ENCODE measurements around the gene PHF11. TPM values are rescaled to one million over a fixed set of nuclear protein-coding genes. Genes with fewer than 3 reads are reported as not detected.

Gene PHF11
- total RNA-seq, 1 donor from 2014 or later, result 14.5 TPM

DNA sequence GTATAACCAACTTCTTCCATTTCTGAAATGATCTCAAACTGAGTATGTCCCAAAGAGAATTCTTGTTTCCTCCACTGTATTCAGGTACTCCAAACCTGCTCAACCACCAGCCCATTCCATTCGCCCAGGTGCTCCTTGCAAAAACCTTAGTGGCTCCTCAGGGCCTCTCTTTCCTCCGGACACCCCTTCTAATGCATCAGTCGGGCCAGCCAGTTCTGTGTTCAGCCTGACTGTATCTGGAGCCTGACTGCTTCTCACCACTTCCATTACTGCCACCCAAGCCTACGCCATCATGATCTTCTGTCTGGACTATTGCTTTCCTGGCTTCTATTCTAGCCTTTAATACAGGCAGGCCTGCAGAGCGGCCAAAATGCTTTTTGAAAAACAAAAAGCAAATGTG lies 1.5 kb downstream of the PHF11 start:
- no peak for DNase-seq (ENCODE audit: low read depth)

DNA sequence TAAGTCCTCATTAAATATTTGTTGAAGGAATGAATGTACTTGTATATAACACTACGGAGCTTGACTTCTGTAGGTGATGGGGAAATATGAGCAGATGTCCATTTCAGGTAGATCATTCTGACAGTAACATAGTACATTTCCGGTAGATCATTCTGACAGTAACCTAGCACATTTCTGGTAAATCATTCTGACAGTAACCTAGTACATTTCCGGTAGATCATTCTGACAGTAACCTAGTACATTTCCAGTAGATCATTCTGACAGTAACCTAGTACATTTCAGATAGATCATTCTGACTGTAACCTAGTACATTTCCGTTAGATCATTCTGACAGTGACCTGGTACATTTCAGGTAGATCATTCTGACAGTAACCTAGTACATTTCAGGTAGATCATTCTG lies 2.5 kb downstream of the PHF11 start:
- DNase-seq (ENCODE audit: low read depth), result no peak

DNA sequence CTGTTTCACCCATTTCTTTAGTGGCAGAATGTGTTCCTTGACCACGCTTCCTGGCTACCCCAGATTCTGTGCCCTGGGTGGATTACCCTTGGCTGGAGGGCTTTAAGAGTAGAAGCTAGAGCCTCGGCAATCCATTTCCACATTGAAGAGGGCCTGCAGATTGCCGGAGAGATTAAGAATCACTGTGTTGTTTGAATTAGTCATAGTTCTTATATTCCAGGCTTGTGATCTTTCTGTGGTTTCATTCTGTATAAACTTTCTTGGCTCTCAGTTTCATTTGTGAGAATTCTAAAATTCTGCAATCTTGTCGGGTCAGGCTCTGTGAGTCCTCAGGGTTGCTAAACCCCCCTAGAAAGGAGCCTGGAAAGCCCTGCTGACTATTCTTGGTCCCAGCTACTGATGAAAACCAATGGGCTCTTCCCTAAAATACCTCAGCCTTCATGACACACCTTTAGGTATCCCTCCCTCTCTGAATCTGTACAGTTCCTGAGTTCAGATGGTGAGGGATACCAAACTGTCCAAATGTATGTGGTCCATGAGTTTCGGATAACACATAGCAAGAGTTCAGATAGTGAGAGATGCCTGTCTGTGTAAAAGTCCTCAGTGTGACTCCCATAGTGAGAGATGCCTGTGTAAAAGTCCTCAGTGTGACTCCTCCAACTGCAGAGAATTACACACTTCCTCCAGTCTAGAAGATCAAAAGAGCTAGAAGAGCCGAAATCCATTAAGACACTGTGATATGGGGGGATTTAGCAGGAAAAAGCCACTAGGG lies 4.3 kb downstream of the PHF11 start:
- DNase-seq (ENCODE audit: low read depth), result peak; percentile 47

DNA sequence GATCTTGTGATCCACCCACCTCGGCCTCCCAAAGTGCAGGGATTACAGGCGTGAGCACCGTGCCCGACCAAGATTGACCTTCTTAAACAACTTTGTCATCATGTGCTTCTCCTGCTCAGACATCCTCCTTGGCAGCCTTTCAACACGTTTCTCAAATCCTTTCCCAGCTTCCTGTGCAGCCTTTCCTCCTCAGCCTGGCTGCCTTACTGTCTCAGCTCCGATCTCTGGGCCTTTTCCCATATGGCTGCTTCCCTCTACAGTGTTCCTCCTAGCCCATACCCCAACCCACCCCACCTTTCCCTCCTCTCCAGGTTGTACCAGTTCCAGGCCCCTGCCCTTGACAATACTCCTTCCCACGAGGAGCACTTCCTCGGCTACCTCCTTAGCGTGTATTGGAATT lies 7.2 kb downstream of the PHF11 start:
- no peak for DNase-seq (ENCODE audit: low read depth)

DNA sequence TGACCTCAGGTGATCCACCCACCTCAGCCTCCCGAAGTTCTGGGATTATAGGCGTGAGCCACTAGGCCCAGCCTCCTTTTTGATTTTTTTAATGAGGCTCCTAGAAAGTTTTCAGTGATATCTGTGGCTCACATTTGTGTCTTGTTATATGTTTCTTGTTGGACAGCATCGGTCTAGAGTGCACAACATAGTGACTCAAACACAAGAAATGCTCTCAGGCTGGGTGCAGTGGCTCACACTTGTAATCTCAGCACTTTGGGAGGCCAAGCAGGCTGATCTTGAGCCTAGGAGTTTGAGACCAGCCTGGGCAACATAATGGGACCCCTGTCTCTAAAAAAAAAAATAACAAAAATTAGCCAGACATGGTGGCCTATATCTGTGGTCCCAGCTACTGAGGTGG lies 8.2 kb downstream of the PHF11 start:
- DNase-seq (ENCODE audit: low read depth), result no peak

DNA sequence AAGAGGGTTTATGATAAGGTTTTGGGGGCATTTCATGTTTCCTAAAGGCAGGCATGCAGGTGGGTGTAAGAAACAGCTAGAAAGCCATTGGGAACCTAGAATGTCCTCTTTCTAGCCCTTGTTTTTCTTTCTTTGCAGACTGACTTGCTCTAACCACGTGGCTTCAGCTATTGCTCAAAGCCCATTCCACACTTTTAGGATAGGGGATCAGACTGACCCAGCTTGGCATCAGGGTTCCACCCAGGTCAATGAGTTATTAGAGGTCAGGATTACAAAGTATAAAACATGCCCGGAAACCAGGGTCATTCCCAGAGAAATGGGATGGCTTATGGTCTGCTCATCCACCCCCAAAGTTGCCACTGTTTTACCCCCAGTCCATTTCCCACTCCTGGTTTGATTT lies 16.8 kb downstream of the PHF11 start:
- DNase-seq (ENCODE audit: low read depth), result no peak

DNA sequence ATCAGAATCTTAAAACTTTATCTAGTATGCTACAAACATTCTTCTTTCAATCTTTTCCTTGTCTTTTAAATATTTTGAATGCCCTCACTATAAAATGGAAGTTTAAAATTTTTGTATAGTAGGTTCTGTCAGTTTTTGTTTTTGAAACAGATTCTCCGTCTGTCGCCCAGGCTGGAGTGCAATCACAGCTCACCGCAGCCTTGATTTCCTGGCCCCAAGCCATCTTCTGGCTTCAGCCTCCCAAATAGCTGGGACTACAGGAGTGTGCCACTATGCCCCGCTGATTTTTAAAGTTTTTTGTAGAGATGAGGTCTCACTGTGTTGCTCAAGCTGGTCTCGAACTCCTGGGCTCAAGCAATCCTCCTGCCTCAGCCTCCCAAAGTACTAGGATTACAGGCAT lies 20.7 kb downstream of the PHF11 start:
- no peak for DNase-seq (ENCODE audit: low read depth)

DNA sequence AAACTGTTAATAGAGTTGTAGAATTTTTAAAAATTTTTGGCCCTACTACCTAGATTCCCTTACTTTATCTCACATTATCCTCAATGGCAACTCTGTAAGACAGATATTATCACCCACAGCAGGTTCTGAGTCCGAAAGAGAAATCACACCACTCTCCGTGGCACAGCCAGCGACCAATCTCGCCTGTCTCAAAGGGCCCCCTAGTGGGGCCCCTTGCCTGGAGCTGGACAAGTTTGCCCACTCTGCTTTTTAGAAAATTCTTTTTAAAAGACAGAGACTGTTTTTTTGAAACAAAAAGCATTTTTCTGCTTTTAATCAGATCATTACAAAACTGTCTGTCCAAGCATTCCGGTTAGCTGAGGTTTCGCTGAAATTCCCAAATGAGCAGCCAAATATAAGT lies 21.7 kb downstream of the PHF11 start:
- DNase-seq (ENCODE audit: low read depth), result no peak

DNA sequence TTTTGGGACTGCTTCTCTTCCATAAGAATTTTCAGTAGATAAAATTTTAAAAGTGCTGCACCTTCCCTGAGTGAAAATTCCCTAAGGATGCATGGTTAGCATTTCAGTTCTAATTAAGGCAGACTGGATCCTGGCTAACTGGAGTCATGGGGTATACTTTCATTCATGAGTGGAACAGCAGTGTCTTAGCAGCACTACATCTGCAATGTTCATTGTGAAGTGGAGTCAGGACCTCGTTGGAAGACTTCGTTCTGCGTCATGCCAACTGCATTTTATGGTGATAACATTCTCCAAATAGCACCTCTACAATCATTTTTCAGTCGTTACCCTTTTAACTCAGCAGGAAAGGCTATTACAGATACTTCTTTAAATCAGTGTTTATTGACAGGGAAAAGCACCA lies 25.5 kb downstream of the PHF11 start:
- no peak for DNase-seq (ENCODE audit: low read depth)

DNA sequence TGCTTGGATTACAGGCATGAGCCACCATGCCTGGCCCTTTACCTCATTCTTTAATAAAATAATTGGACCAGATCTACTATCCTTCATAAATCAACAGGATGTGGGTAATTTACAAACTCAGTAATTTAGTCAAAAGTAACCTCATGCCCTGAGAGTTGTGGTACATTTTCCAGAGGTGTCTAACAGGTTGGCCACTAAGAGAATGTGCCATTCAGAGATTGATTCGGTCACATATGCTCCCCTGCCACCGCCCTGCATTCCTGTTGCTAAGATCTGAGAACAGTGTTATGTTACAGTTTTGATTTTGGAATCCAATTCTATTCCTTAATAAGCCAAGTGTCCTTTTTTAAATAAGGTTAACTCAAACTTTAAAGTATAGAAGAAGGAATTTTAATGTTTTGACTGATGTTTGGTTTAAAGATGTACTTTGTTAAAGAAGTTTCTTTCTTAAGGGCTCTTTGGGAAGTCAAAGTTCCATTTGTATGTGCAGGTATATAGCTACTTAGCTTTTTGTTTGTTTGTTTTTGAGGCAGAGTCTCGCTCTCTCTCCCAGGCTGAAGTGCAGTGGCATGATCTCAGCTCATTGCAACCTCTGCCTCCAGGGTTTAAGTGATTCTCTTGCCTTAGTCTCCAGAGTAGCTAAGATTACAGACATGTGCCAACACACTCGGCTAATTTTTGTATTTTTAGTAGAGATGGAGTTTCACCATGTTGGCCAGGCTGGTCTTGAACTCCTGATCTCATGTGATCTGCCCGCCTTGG lies 29.2 kb downstream of the PHF11 start:
- DNase-seq (ENCODE audit: low read depth), result peak; percentile 24

DNA sequence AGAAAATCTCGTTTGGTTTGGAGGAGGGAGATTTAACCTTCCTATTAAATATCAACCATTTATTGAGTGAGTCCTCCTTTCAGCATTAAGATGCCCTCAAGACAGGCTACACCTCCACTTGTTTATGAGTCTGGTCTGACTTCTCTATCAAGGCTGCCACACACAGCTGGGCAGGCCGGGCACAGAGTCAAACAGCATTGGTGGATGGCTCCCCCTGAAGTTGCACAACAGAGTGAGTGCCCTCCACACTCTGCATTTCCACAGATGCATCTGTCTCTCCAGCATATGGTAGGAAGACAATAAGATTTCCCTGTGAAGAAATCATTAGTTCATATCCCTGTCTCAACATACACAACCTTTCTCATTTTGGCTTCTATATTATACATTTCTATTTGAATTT lies 31.4 kb downstream of the PHF11 start:
- DNase-seq (ENCODE audit: low read depth), result peak; percentile 13

DNA sequence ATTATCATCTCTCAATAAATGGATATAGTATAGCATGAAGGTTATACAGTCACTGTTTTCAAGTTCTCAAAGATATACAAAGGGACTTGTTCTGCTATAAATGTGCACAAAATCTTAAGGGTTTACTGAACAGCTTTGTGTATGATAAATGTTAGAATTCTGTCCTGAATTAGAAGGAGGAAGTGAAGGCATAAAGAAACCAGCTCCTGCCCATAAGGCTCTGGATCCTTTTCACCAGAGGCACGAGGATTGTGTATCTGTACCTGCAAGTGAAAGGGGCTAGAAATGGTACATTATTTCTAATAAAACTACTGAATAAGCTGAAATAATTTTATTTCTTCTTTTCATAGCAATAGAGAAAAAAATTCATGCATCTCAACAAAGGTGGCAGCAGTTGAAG lies 32.4 kb downstream of the PHF11 start:
- DNase-seq (ENCODE audit: low read depth), result no peak

DNA sequence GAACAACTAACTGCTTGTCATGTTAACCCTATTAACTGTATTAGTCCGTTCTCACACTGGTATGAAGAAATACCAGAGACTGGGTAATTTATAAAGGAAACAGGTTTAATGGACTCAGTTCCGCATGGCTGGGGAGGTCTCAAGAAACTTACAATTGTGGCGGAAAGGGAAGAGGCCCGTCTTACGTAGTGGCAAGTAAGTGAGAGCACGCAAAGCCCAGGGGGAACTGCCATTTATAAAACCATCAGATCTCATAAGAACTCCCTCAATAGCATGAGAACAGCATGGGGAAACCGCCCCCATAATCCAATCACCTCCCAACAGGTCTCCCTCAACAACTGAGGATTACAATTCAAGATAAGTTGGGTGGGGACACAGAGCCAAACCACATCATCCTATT lies 34.7 kb downstream of the PHF11 start:
- DNase-seq (ENCODE audit: low read depth), result no peak

DNA sequence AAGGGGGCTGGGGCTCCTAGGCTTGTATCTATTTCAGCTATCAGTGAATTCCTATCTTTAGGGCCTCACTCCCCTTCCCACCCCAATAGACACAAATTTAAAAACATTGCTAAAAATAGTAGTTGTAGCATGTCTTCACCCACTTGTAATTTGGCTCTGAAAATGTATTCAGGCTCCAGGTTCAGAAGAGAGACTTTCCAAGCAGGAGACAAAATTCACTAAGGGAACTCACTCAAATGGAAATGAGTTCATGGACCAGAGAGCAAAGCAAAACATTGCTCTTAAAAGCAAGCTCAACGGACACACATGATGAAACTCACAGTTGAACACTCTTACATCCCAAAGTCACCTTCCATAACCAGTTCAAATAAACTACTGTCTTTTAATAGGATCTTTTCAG lies 36.8 kb downstream of the PHF11 start:
- no peak for DNase-seq (ENCODE audit: low read depth)

DNA sequence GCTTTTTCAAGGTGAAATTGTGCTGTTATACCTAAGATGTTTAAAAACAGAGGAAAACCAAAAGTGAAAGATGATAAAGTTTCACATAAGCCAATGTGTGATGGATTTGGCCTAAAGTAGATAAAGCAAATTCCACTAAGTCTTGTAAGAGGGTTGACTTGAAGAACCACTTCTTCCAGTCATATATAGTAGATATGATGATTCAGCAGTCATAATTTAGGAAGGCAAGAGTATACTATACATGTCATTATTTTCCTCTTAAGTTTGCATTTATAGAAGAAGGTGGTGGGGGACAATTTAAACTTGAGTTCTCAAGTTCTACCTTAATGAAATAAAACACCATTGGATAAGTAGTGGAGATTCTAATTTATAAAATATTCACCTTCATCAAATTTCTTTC lies 37.3 kb downstream of the PHF11 start:
- DNase-seq (ENCODE audit: low read depth), result no peak

DNA sequence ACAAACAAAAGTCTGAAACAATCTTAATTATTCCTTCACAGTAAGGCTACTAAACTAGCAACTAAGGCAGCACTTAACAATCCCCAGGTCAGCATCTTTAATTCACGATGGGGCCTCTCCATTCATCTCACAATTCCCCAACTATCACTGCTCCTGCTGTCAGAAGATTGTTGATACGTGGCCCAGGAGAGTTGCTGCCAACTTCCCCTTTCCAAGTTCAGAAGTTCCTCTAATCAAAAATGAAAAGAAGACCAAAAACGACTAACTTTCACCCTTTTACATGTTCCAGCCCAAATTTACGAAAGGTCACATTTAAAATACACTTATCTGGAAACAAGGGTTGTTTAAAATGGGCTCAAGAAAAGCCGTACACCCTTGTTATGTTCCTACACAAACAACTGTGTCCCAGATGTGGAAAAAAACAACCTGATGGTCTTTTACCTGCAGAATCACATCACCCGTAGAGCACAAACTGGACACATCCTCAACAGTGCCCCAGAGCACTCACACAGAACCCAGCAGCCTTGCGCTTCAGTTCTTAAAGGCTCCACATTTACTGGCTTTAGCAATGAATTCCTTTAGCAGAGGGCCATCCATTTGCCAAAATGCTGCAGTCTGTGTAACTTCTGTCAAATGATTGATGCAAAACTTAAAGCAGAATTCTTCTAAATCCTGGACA lies 38.0 kb downstream of the PHF11 start:
- DNase-seq (ENCODE audit: low read depth), result no peak

DNA sequence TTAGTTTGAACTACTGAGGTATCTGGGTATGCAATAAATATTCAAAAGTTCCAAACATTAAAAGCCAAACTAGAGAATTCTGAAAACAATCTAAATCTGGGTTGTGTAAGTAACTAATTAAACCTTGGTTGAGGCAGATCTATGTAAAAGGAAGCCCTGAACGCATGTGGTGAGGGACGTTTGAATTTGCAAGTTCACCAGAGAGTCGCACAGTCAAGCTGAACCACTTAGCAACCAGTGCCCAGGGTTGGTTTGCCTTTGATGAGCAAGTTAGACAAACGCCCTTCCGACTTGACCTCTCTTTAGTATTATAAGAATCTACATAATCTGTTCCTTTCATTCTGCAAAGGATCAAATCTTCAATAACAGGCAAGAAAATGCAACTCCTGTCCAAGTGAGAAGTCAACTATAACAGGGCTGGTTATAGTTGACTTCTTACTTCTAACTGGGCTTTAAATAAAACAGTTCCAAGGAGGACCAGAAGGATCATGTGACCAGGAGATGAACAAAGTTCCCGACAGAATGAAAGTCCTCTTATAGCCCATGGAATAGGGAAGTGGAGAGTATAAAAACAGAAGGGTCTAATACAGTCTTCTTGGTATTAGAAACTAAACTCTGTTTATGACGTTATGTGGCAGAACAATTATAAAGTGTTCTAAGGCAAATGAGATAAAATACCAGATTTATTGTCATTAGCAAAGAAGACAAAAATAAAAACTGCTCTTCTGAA lies 40.6 kb downstream of the PHF11 start:
- DNase-seq (ENCODE audit: low read depth), result no peak

DNA sequence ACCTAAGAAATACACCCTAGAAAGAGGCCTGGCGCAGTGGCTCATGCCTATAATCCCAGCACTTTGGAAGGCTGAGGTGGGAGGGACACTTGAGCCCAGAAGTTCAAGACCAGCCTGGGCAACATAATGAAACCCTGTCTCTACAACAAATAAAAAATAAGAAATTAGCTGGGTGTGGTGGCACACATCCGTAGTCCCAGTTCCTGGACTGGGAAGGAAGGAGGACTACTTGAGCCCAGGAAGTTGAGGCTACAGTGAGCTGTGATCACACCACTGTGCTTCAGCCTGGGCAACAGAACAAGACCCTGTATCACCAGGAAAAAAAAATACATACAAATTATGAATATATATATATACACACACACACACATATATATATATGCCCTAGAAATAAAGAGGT lies 42.7 kb downstream of the PHF11 start:
- DNase-seq (ENCODE audit: low read depth), result no peak

DNA sequence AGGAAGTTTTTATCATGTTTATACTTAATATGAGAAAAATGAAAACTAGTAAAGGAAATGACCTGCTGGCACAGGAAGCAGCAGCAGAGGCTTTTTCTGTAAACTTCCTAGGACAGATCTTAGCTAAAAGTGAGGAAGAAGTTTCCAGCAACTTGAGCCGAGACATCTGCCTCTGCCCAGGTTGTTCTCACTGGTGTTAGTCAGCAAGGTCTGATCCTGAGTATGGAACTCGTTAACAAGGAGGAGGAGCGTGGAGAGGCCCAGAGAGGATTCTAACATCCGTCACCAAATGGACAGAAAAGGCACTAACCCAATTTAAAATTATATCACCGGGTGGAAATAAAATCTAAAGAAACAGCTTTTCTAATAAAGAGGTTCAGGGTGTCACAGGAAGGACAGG lies 43.6 kb downstream of the PHF11 start:
- no peak for DNase-seq (ENCODE audit: low read depth)

DNA sequence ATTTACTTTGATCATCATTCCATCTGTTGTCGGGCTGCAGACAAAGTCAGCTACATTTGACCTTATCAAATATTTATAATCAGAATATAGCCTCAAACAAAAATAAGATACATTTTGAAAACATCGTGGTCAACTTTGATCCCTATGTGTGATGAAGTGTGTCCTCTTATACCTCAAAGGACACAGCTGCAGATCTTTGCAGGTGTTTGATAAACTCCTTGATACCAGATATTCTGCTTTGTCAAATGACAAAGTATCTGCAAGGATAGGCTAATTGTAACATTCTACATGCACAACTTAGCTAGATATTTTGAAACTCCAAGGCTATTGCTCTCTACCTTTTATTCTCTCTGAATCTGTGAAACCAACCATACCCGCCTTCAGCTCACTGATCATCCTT lies 44.0 kb downstream of the PHF11 start:
- no peak for DNase-seq (ENCODE audit: low read depth)

DNA sequence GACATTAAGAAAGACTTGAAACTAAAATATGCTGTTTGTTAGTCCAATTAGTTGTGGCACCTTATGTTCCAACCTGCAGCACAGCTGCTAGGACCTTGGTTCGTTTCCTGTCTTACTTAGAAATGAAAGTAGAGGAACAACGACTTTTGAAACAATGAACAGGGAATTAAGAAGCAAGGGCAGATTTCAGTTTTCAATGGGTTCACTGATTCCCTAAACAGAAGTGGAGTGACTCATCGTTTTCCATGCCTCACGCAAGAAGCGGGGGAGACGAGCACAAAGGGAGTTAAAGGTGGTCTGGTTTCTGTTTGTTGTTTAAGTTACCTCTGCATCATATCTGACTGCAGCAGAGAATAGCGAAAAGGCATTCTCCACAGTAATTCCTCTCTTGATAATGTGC lies 44.8 kb downstream of the PHF11 start:
- no peak for DNase-seq (ENCODE audit: low read depth)

DNA sequence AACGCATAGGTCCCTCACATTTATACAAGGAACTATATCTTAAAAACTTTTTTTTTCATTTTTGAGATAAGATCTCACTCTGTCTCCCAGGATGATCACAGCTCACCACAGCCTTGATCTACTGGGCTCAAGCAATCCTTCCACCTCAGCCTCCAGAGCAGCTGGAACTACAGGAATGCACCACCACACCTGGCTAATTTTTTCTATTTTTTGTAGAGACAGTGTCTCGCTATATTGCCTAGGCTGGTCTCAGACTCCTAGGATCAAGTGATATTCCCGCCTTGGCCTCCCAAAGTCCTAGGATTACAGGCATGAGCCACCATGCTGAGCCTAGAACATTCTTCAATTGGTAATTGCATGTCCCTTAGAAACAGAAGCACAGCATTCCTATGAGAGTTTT lies 47.9 kb downstream of the PHF11 start:
- no peak for DNase-seq (ENCODE audit: low read depth)
